GM12891 (cell line): Measurements from ENCODE around the gene RBFOX2.

Source experiments
- POLR2A ChIP-seq: IDR thresholded peaks from 2 replicates; pipeline ENCODE4 v1.6.1; 2011; ENCODE audit warnings: low read depth, low read length, control low read depth
- SPI1 ChIP-seq: IDR thresholded peaks from 2 replicates; pipeline ENCODE4 v1.6.1; 2011; ENCODE audit warnings: low read depth, low read length, control low read depth

DNA sequence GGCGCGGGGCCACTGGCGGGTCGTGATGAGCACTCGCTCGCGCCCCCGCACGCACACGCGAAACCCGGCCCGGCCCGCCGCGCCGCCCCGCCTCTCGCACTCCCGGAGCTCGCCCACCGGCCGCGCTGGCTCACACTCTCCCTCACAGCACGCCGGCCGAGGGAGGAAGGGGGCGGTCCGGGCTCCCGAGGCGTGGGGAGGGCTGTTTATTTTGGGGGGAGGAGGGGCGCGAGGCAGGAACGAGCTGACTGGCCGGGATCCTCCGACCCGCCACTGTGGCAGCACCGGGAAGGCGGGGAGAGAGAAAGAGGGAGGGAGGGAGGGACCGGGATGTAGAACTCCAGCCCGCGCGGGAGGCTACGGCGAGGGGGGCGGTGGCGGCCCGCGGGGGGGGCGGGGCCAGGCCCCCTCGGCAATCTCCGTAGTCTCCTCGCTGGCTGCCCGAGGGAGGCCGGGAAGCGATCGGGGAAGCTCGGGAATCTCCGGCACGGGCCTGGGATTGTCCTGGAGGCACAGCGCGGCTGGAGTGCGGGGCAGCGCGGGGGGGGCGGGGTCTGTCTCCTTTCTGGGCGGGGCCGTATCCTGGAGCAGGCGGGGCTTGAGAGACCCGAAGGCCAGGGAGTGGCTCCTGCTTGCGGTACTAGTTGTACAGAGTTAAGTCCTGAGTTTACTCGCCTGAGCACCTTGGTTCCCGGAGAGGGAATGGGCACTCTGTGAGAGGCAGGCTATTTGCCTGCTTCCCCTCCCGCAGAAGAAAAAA lies at the start of gene RBFOX2:
- TF ChIP-seq SPI1 (no peak), POLR2A (no peak)
